Neural progenitor cell (in vitro differentiated cells): ENCODE measurements around the gene TBXAS1. TPM values are rescaled to one million over a fixed set of nuclear protein-coding genes. Genes with fewer than 3 reads are reported as not detected.

Experiments
- DNase-seq: peaks from one replicate; pipeline ENCODE4 v3.0.0-alpha.2; 2016; ENCODE audit warnings: low spot score
- H2AFZ ChIP-seq: fragments of 200-600 bp; sonication (generic); replicated peaks from 2 replicates; pipeline ENCODE4 v1.6.1; 2016; ENCODE audit warnings: antibody characterized with exemption
- H3F3A ChIP-seq: fragments of 200-600 bp; sonication (generic); 2 replicates; pipeline ENCODE4 v1.6.1; 2016; ENCODE audit warnings: antibody characterized with exemption, low read depth
- H3K27ac ChIP-seq: fragments of 200-600 bp; sonication (generic); 2 replicates; pipeline ENCODE4 v1.5.1; 2016; ENCODE audit warnings: mild to moderate bottlenecking
- H3K27me3 ChIP-seq: fragments of 200-600 bp; sonication (generic); 2 replicates; pipeline ENCODE4 v1.6.1; 2016; ENCODE audit warnings: mild to moderate bottlenecking, moderate library complexity
- H3K36me3 ChIP-seq: fragments of 200-600 bp; sonication (generic); 2 replicates; pipeline ENCODE4 v1.5.1; 2016
- H3K4me1 ChIP-seq: fragments of 200-600 bp; sonication (generic); 2 replicates; pipeline ENCODE4 v1.6.1; 2016; ENCODE audit warnings: mixed run types
- H3K4me2 ChIP-seq: fragments of 200-600 bp; sonication (generic); 2 replicates; pipeline ENCODE4 v1.6.1; 2016
- H3K4me3 ChIP-seq: fragments of 200-600 bp; sonication (generic); 2 replicates; pipeline ENCODE4 v1.5.1; 2016
- H3K79me2 ChIP-seq: fragments of 200-600 bp; sonication (generic); 2 replicates; pipeline ENCODE4 v1.6.1; 2016; ENCODE audit warnings: low read depth
- H3K9ac ChIP-seq: fragments of 200-600 bp; sonication (generic); 2 replicates; pipeline ENCODE4 v1.6.1; 2016
- H3K9me3 ChIP-seq: fragments of 200-600 bp; sonication (generic); 2 replicates; pipeline ENCODE4 v1.5.1; 2016; ENCODE audit warnings: low read depth
- H4K20me1 ChIP-seq: fragments of 200-600 bp; sonication (generic); 2 replicates; pipeline ENCODE4 v1.6.1; 2016; ENCODE audit warnings: low read depth
- H3K27ac Mint-ChIP-seq: 3 replicates; pipeline ENCODE4 v1.8.0; 2021; ENCODE audit warnings: mixed read lengths
- H3K27me3 Mint-ChIP-seq: 2 replicates; pipeline ENCODE4 v1.8.0; 2022; ENCODE audit warnings: low read depth, mild to moderate bottlenecking, inconsistent platforms, moderate library complexity, mixed read lengths; ENCODE audit not compliant: insufficient read depth
- H3K36me3 Mint-ChIP-seq: 3 replicates; pipeline ENCODE4 v1.8.0; 2021; ENCODE audit warnings: mixed read lengths
- H3K4me1 Mint-ChIP-seq: 3 replicates; pipeline ENCODE4 v1.8.0; 2021; ENCODE audit warnings: mixed read lengths
- H3K4me3 Mint-ChIP-seq: 3 replicates; pipeline ENCODE4 v1.8.0; 2021; ENCODE audit warnings: mild to moderate bottlenecking, moderate library complexity, mixed read lengths
- H3K9me3 Mint-ChIP-seq: 3 replicates; pipeline ENCODE4 v1.8.0; 2020; ENCODE audit warnings: mixed read lengths
- CTCF ChIP-seq: fragments of 200-600 bp; sonication (generic); IDR thresholded peaks from 2 replicates; pipeline ENCODE4 v1.5.1; 2017; ENCODE audit warnings: antibody characterized with exemption, mild to moderate bottlenecking
- EZH2 ChIP-seq: fragments of 200-600 bp; sonication (generic); IDR thresholded peaks from 2 replicates; pipeline ENCODE4 v1.6.1; 2017; ENCODE audit warnings: antibody characterized with exemption, mild to moderate bottlenecking, moderate library complexity
- EZH2phosphoT487 ChIP-seq: fragments of 200-600 bp; sonication (generic); IDR thresholded peaks from 2 replicates; pipeline ENCODE4 v1.6.1; 2017; ENCODE audit warnings: antibody characterized with exemption
- total RNA-seq: library from RNA; depleted of rRNA; stranded (reverse); fragments of >200 nt; gene quantifications from 2 replicates; pipeline ENCODE4 v1.2.3, GENCODE V29; 2015; ENCODE audit warnings: low replicate concordance

Gene TBXAS1
- total RNA-seq, 1 donor from 2014 or later = not detected

GRCh38 chr7:140033036-140033435 is 204.0 kb downstream of the TBXAS1 start:
- Mint-ChIP-seq H3K27ac (no peak overlapping the region), H3K9me3 (no peaks in the 10 kb centered on the region), H3K27me3 (peaks cover 2% of the 10 kb centered on the region), H3K4me3 (no peak overlapping the region), H3K36me3 (no peaks in the 10 kb centered on the region), H3K4me1 (no peaks in the 10 kb centered on the region)
- no peak for DNase-seq
- H4K20me1 ChIP-seq = no peaks in the 10 kb centered on the region
- H3K9ac ChIP-seq = no peak overlapping the region
- no peak overlapping the region for H3K27ac ChIP-seq
- H3K79me2 ChIP-seq = no peaks in the 10 kb centered on the region
- H2AFZ ChIP-seq = no peak overlapping the region
- H3F3A ChIP-seq = no peaks in the 10 kb centered on the region
- H3K4me2 ChIP-seq = no peak overlapping the region
- H3K36me3 ChIP-seq = no peaks in the 10 kb centered on the region
- H3K27me3 ChIP-seq = no peaks in the 10 kb centered on the region
- H3K4me1 ChIP-seq = no peaks in the 10 kb centered on the region
- TF ChIP-seq CTCF (no peak), EZH2 (no peak), EZH2phosphoT487 (no peak)
- H3K9me3 ChIP-seq = no peaks in the 10 kb centered on the region
- no peak overlapping the region for H3K4me3 ChIP-seq

GRCh38 chr7:140033779-140034363 is 204.8 kb downstream of the TBXAS1 start:
- Histone ChIP-seq H3K4me2 (no peak overlapping the region), H3K4me3 (no peak overlapping the region), H3K79me2 (no peaks in the 10 kb centered on the region), H3K27ac (no peak overlapping the region), H3K4me1 (no peaks in the 10 kb centered on the region), H4K20me1 (no peaks in the 10 kb centered on the region), H3F3A (no peaks in the 10 kb centered on the region), H3K9ac (no peak overlapping the region), H3K27me3 (no peaks in the 10 kb centered on the region), H2AFZ (no peak overlapping the region), H3K9me3 (no peaks in the 10 kb centered on the region), H3K36me3 (no peaks in the 10 kb centered on the region)
- Mint-ChIP-seq H3K36me3 (no peaks in the 10 kb centered on the region), H3K9me3 (no peaks in the 10 kb centered on the region), H3K4me3 (no peak overlapping the region), H3K27me3 (peaks cover 2% of the 10 kb centered on the region), H3K27ac (no peak overlapping the region), H3K4me1 (no peaks in the 10 kb centered on the region)
- DNase-seq = no peak
- no peak for TF ChIP-seq EZH2
- no peak for TF ChIP-seq CTCF
- TF ChIP-seq EZH2phosphoT487 = no peak

GRCh38 chr7:140034421-140034820 is 205.4 kb downstream of the TBXAS1 start:
- Histone ChIP-seq H3K4me3 (no peak overlapping the region), H3K27me3 (no peaks in the 10 kb centered on the region), H4K20me1 (no peaks in the 10 kb centered on the region), H3F3A (no peaks in the 10 kb centered on the region), H3K79me2 (no peaks in the 10 kb centered on the region), H3K9me3 (no peaks in the 10 kb centered on the region), H3K4me1 (no peaks in the 10 kb centered on the region), H3K4me2 (no peak overlapping the region), H3K9ac (no peak overlapping the region), H3K36me3 (no peaks in the 10 kb centered on the region), H2AFZ (no peak overlapping the region), H3K27ac (no peak overlapping the region)
- TF ChIP-seq EZH2phosphoT487 (no peak), CTCF (no peak), EZH2 (no peak)
- Mint-ChIP-seq H3K27me3 (peaks cover 2% of the 10 kb centered on the region), H3K36me3 (no peaks in the 10 kb centered on the region), H3K9me3 (no peaks in the 10 kb centered on the region), H3K4me1 (no peaks in the 10 kb centered on the region), H3K4me3 (no peak overlapping the region), H3K27ac (no peak overlapping the region)
- no peak for DNase-seq
